ENCODE data around the gene SLC45A3. TPM values are rescaled to one million over a fixed set of nuclear protein-coding genes. Genes with fewer than 3 reads are reported as not detected.
A peak's percentile ranks its signal among the peaks of the same experiment; 100 is the strongest.

SLC45A3 gene
- total RNA-seq, 1 experiment from 2014 or later = 12.3 TPM

GRCh38 chr1:205631768-205632668, 48.3 kb downstream of the SLC45A3 start, which contains the start of gene ELK4 (continued):
- TF ChIP-seq POLR2AphosphoS5 (IDR thresholded peaks at IDR 0.05; ENCODE audit: low read depth, low read length) = peak; percentile 99
- TF ChIP-seq POLR2A (IDR thresholded peaks at IDR 0.05; ENCODE audit: borderline replicate concordance, extremely low read depth, insufficient read depth, insufficient read length) = peak; percentile 64
- TF ChIP-seq FOSL1 (IDR thresholded peaks at IDR 0.05; ENCODE audit: low read depth) = no peak
- no peak for TF ChIP-seq EZH2 (IDR thresholded peaks at IDR 0.05)
- TF ChIP-seq YY1 (IDR thresholded peaks at IDR 0.05; ENCODE audit: extremely low read depth, insufficient replicate concordance, low read depth, low read length) = no peak
- TF ChIP-seq SIN3A (IDR thresholded peaks at IDR 0.05; ENCODE audit: low read depth) = peak; percentile 85

GRCh38 chr1:205631010-205631767, 49.1 kb downstream of the SLC45A3 start:
- ChIA-PET POLR2A (interaction anchor here (1.2 to 2.0 kb wide), 9 partner anchors 11 to 118 kb away, joined by 3 to 6 read pairs (median 4); no protein-coding TSS in a partner anchor), CTCF (interaction anchor here (1.1 to 2.7 kb wide), 3 partner anchors 40 to 358 kb away, joined by 3 to 21 read pairs (median 5); no protein-coding TSS in a partner anchor), RAD21 (ENCODE audit: low non-redundant PET in 1 of 2, low total read pairs in 2 of 2, uncharacterized antibody in 2 of 2, unreplicated experiment in 2 of 2) (interaction anchor here in 1 of 2 experiments (1.3 kb wide), 1 partner anchor 40 kb away, joined by 4 read pairs; no protein-coding TSS in a partner anchor)
- no peaks in the 10 kb centered on the region for H4K20me1 ChIP-seq (ENCODE audit: insufficient read depth)
- H3K27ac ChIP-seq (ENCODE audit: low read depth, low read length) = peak overlapping the region; percentile 96
- H3K4me2 ChIP-seq (ENCODE audit: low read length) = peak overlapping the region; percentile 80
- no peaks in the 10 kb centered on the region for H3K9me2 ChIP-seq (ENCODE audit: insufficient read depth)
- H3K79me2 ChIP-seq (ENCODE audit: insufficient read depth, low read length) = peaks cover 48% of the 10 kb centered on the region
- peak; percentile 43 for DNase-seq (ENCODE audit: low read depth, low spot score)
- peak overlapping the region; percentile 88 for H3K9ac ChIP-seq (ENCODE audit: low read length)
- no peak overlapping the region for H2AFZ ChIP-seq (ENCODE audit: low read depth, low read length, poor library complexity, severe bottlenecking)
- ATAC-seq = peak; percentile 80
- no peaks in the 10 kb centered on the region for H3K9me3 ChIP-seq (ENCODE audit: control insufficient read depth in 1 of 2, insufficient read depth in 1 of 2, low read depth in 1 of 2, low read length in 2 of 2)
- intact Hi-C loops (cut with micrococcal nuclease) = loop anchor here (10.0 kb wide), 1 partner anchor 356 kb away; no protein-coding TSS in a partner anchor
- H3K4me1 ChIP-seq (ENCODE audit: control insufficient read depth in 1 of 2, insufficient read depth in 2 of 2, low read length in 2 of 2) = peaks cover 14 to 16% of the 10 kb centered on the region in 2 experiments; a peak in 3 of 4 replicates
- peak overlapping the region; percentile 63 to 88 for H3K4me3 ChIP-seq (replicated peaks in 1 of 2; ENCODE audit: low read depth in 1 of 2, low read length in 2 of 2)
- TSS peak; percentile 58 for BruUV-seq (replicated peaks)
- peaks cover 0 to 3% of the 10 kb centered on the region in 2 experiments; a peak in 2 of 4 replicates for H3K36me3 ChIP-seq (ENCODE audit: control insufficient read depth in 1 of 2, insufficient read depth in 2 of 2, low read length in 2 of 2)
- H3K27me3 ChIP-seq (ENCODE audit: insufficient read depth, low read length) = no peaks in the 10 kb centered on the region
- TF ChIP-seq POLR2AphosphoS5 (IDR thresholded peaks at IDR 0.05; ENCODE audit: low read depth, low read length) (peak; percentile 82), TCF7L2 (IDR thresholded peaks at IDR 0.05; ENCODE audit: borderline replicate concordance, extremely low read depth, insufficient read depth, insufficient read length) (peak; percentile 90), SRF (IDR thresholded peaks at IDR 0.05; ENCODE audit: low read depth) (no peak), CTCF (IDR thresholded peaks at IDR 0.05 in 2 of 3, conservative IDR thresholded peaks at IDR 0.05 in 1 of 3; ENCODE audit: borderline replicate concordance in 1 of 3, insufficient read depth in 1 of 3, low read depth in 2 of 3, low read length in 2 of 3) (no peak), SP1 (IDR thresholded peaks at IDR 0.05; ENCODE audit: low read depth) (no peak; the same call in 1 of the 2 replicates), ZBTB33 (IDR thresholded peaks at IDR 0.05; ENCODE audit: extremely low read depth, insufficient replicate concordance, low read length) (peak; percentile 19), SIN3A (IDR thresholded peaks at IDR 0.05; ENCODE audit: low read depth) (no peak), REST (IDR thresholded peaks at IDR 0.05; ENCODE audit: low read depth) (no peak)
